GM12892 (cell line): ENCODE measurements around the gene DCUN1D1.

Experiments used
- DNase-seq: peaks from one replicate; pipeline ENCODE4 v3.0.0; 2011; ENCODE audit not compliant: insufficient read length
- FAIRE-seq: peaks from 2 replicates; lab custom pipeline; 2011; peaks lifted over from hg19 to GRCh38; lab: Jason Lieb, UNC
- POLR2A ChIP-seq: IDR thresholded peaks from 2 replicates; pipeline ENCODE4 v1.6.1; 2011; ENCODE audit warnings: low read depth, low read length, control low read depth
- POLR2AphosphoS5 ChIP-seq: IDR thresholded peaks from 2 replicates; pipeline ENCODE4 v1.6.1; 2011; ENCODE audit warnings: low read depth, low read length, control low read depth
- TAF1 ChIP-seq: IDR thresholded peaks from 2 replicates; pipeline ENCODE4 v1.6.1; 2011; ENCODE audit warnings: low read depth, mild to moderate bottlenecking, control low read depth, low read length, borderline replicate concordance

Gene DCUN1D1

GRCh38 chr3:182914341-182914740 lies 66.0 kb downstream of the DCUN1D1 start:
- FAIRE-seq (no peak), DNase-seq (no peak)

DNA sequence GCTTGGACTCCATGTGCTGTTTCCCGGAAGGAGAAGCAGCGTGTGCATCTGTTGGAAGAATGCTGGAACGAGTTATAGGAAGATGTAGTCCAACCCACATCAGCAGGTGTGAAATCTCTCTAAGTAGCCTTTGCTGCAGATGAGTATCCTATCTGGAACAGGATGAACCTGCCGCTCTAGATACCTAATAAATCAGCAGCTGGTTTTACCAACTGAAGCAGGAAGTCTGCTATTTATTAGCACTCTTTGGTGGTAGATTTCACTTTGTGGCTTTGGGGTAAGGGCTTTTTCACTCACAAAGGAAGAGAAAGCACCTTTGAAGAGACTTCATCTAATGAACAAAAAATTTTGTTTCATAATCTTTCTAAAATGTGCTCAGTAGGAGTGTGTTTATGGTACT lies 66.4 kb downstream of the DCUN1D1 start:
- DNase-seq (no peak), FAIRE-seq (peak; percentile 33)
- TF ChIP-seq TAF1 (no peak), POLR2A (no peak), POLR2AphosphoS5 (no peak)

More at GRCh38 chr3:182914341-182914740, 66.0 kb downstream of the DCUN1D1 start:
- TF ChIP-seq POLR2AphosphoS5 (no peak), TAF1 (no peak), POLR2A (no peak)

- no peak for FAIRE-seq
- TF ChIP-seq POLR2A = no peak
- TF ChIP-seq POLR2AphosphoS5 = no peak
- TF ChIP-seq TAF1 = no peak
- DNase-seq = no peak
Observed at GRCh38 chr3:182912474-182912873, 67.9 kb downstream of the DCUN1D1 start.

DNA sequence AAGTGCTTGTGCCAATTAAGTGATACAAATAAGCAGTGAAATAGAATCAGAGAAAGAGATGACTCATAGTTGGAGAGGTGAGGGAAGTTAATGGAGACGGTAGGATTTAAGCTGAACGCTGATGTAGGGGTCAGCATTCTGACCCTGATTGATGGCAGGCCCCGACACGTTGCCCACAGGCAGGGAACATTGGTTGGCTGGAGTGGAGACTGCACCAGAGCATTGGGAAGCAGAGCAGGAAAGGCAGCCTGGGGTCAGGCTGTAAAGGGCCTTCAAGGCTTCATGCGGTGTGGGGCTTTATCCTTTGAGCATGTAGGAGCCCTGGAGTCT lies 68.6 kb downstream of the DCUN1D1 start:
- no peak for DNase-seq
- FAIRE-seq = no peak

GRCh38 chr3:182910936-182911781 lies 69.2 kb downstream of the DCUN1D1 start:
- DNase-seq (no peak), FAIRE-seq (no peak)
- TF ChIP-seq TAF1 = no peak
- TF ChIP-seq POLR2A = no peak
- no peak for TF ChIP-seq POLR2AphosphoS5

More for the DNA sequence above, 68.6 kb downstream of the DCUN1D1 start:
- TF ChIP-seq POLR2A (no peak), POLR2AphosphoS5 (no peak), TAF1 (no peak)

DNA sequence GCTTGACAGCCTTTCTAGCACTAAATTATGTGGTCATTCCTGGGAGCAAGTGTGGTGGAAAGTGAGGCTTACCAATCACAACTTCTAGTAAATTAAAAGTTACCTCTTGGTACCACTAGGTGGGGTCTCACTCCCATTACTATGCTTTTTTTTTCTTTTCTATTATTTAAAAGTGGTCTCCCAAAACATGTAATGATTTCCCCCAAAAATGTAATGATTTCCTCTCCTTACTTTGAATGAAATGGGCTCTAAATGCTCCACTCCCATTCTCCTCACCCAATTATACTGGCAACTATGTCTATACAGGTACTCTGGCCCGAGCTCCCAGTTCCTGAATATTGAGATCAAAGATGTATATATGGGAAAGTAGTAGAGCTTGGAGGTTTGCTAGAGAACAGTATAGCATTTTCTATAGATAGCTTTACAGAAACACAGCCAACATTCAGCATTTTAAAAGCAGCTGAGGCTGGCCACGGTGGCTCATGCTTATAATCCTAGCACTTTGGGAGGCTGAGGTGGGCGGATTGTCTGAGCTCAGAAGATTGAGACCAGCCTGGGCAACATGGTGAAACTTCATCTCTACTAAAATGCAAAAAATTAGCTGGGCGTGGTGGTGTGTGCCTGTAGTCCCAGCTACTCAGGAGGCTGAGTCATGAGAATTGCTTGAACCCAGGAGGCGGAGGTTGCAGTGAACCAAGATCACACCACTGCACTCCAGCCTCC lies 70.9 kb downstream of the DCUN1D1 start:
- no peak for DNase-seq
- FAIRE-seq = peak; percentile 17
- TF ChIP-seq POLR2A = no peak

DNA sequence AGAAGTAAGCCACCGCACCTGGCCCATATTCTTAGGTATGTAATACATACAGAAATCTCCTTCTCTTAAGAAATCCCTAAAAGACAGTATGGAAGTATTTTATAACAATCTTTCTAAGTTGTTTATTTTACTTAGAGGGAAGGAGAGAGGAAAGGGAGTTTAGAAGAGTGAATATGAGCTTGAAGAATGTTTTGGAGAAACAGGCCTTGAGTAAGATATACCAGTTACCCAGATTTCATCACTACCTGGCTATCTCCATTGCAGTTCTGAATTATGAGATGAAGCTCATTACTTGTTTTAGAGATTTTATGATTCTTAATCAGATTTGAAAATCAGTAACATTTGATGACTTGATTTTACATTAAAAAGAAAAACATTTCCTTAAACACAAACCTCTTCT lies 71.9 kb downstream of the DCUN1D1 start:
- TF ChIP-seq TAF1 = no peak
- DNase-seq (no peak), FAIRE-seq (no peak)

- FAIRE-seq (no peak), DNase-seq (no peak)
- no peak for TF ChIP-seq POLR2AphosphoS5
- TF ChIP-seq POLR2A = no peak
- TF ChIP-seq TAF1 = no peak
Observed at GRCh38 chr3:182906036-182906435, 74.3 kb downstream of the DCUN1D1 start.

DNA sequence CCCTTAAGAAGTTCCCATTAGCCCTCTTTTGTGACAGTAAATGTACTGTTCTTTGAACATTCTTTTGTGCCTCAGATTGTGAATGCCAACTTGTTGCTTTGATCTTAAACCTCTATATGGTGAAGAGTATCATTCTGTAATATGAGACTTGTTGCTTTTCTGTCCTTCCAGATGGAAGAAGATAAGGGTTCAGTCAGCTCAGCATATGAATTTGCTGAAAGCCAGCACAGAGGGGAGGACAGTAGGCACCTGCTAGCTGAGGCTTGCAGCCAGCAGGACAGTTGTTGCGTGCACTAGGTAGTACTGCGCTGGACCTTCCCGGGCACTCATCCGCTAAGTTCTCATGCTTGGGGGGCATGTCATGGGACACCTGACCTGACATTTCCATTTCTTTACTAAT lies 74.7 kb downstream of the DCUN1D1 start:
- TF ChIP-seq TAF1 (no peak), POLR2A (no peak), POLR2AphosphoS5 (no peak)
- DNase-seq = no peak
- FAIRE-seq = peak; percentile 21

DNA sequence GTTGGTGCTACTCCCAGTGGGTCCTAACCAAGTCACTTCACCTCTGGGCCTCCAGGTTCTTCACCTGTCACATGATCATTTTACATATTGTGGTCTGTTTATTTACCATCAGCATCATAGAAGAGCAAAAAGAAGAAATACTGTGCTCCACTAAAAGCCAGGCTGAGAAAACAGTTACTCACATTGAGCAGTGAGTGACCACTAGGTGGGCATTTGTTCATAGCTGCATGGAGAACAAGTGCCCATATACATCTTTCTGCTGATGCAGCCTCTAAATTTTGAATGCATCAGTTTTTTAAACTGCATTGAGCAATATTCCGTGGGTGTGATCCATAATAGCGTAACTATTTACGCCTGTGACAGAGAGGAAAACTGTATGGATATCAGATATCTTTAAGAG lies 76.2 kb downstream of the DCUN1D1 start:
- TF ChIP-seq POLR2A (no peak), TAF1 (no peak)
- DNase-seq (no peak), FAIRE-seq (no peak)

DNA sequence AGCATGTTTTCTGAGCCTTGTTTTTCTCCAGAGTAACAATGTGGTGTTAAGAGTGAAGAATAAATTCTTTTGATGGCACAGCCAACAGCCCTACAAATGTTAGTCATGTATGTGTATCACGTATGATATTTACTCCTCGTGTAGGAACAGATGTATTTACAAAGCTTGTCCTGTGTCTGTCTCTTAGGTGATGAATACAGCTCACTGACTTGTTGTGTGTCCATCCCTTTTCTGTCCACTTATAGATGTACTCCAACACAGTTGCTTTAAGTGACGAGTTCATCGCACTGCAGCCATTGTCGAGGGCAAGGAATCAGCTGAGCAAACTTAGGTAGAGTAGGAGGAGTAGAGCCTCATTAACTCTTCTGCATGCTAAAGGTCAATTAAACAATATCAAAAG lies 78.1 kb downstream of the DCUN1D1 start:
- no peak for TF ChIP-seq POLR2AphosphoS5
- no peak for TF ChIP-seq POLR2A
- no peak for TF ChIP-seq TAF1
- FAIRE-seq = no peak
- DNase-seq = no peak

GRCh38 chr3:182896553-182896952 lies 83.8 kb downstream of the DCUN1D1 start:
- no peak for TF ChIP-seq POLR2A
- no peak for FAIRE-seq
- no peak for DNase-seq
